H1 (cell line): ENCODE data around the gene FBXO5. TPM values are rescaled to one million over a fixed set of nuclear protein-coding genes. Genes with fewer than 3 reads are reported as not detected.

Experiments used
- CTCF ChIA-PET: fragments of 300-600 bp; sonication (Branson Sonifier 250); formaldehyde crosslinking; loops from one replicate; lab custom pipeline; 2021; ENCODE audit not compliant: partially characterized antibody; lab: Charles Lee
- POLR2A ChIA-PET: fragments of 300-600 bp; sonication (Branson Sonifier 250); formaldehyde crosslinking; loops from one replicate; lab custom pipeline; 2021; ENCODE audit warnings: inconsistent platforms; ENCODE audit not compliant: partially characterized antibody; lab: Charles Lee
- DNase-seq, 2 experiments: peaks; one replicate each; pipeline versions ENCODE4 v3.0.0 to v3.0.0-alpha.2; 2010 to 2022; ENCODE audit warnings: low spot score in 2 of 2, low read depth in 1 of 2, mixed read lengths in 1 of 2
- FAIRE-seq: peaks from 2 replicates; lab custom pipeline; 2011; peaks lifted over from hg19 to GRCh38; lab: Jason Lieb, UNC
- H2AFZ ChIP-seq: 2 replicates; pipeline ENCODE4 v1.8.1; 2012; ENCODE audit warnings: low read length, inconsistent platforms
- H2AK5ac ChIP-seq: 2 replicates; pipeline ENCODE4 v1.6.1; 2013; ENCODE audit warnings: low read depth, low read length
- H2BK120ac ChIP-seq: replicated peaks from 2 replicates; pipeline ENCODE3; 2013; ENCODE audit warnings: low read depth, low read length, inconsistent platforms
- H2BK12ac ChIP-seq: 2 replicates; pipeline ENCODE4 v1.6.1; 2013; ENCODE audit warnings: low read depth, low read length
- H2BK15ac ChIP-seq: 2 replicates; pipeline ENCODE4 v1.6.1; 2013; ENCODE audit warnings: low read length
- H2BK20ac ChIP-seq: 2 replicates; pipeline ENCODE4 v1.6.1; 2013; ENCODE audit warnings: low read length
- H2BK5ac ChIP-seq: 2 replicates; pipeline ENCODE4 v1.6.1; 2013; ENCODE audit warnings: low read depth, low read length
- H3K14ac ChIP-seq: 2 replicates; pipeline ENCODE4 v1.6.1; 2013; ENCODE audit warnings: inconsistent platforms; ENCODE audit not compliant: insufficient read length
- H3K18ac ChIP-seq: 2 replicates; pipeline ENCODE4 v1.6.1; 2013; ENCODE audit warnings: low read length; ENCODE audit errors: extremely low read depth
- H3K23ac ChIP-seq: 2 replicates; pipeline ENCODE4 v1.6.1; 2013; ENCODE audit warnings: inconsistent platforms; ENCODE audit not compliant: insufficient read length
- H3K23me2 ChIP-seq: 2 replicates; pipeline ENCODE4 v1.6.1; 2013; ENCODE audit warnings: low read depth, low read length
- H3K27ac ChIP-seq: 2 replicates; pipeline ENCODE4 v1.6.1; 2011; ENCODE audit warnings: low read depth, low read length, inconsistent platforms
- H3K27me3 ChIP-seq, 4 experiments: replicated peaks in 1 of 4; 1 replicate in 1 of 4; 2 replicates in 3 of 4; pipeline versions ENCODE4 v1.6.1 to v1.8.1; 2011 to 2013; ENCODE audit warnings: low read length in 3 of 4, mild to moderate bottlenecking in 3 of 4, inconsistent platforms in 2 of 4, mixed read lengths in 2 of 4, moderate library complexity in 1 of 4; ENCODE audit not compliant: control insufficient read depth in 3 of 4, insufficient read depth in 3 of 4; ENCODE audit errors: extremely low read depth in 1 of 4
- H3K36me3 ChIP-seq, 4 experiments: 2 replicates each; pipeline versions ENCODE4 v1.6.1 to v1.8.1; 2011 to 2013; ENCODE audit warnings: mild to moderate bottlenecking in 4 of 4, low read length in 3 of 4, moderate library complexity in 2 of 4, control low read depth in 1 of 4, inconsistent platforms in 1 of 4; ENCODE audit not compliant: insufficient read depth in 4 of 4, control insufficient read depth in 2 of 4
- H3K4ac ChIP-seq: replicated peaks from 2 replicates; pipeline ENCODE3; 2013; ENCODE audit warnings: low read length, low read depth, mixed read lengths, inconsistent platforms; ENCODE audit not compliant: insufficient read length
- H3K4me1 ChIP-seq, 4 experiments: replicated peaks in 1 of 4; 1 replicate in 1 of 4; 2 replicates in 3 of 4; pipeline versions ENCODE4 v1.6.1 to v1.8.1; 2011 to 2013; ENCODE audit warnings: low read length in 3 of 4, inconsistent platforms in 2 of 4, mixed read lengths in 1 of 4; ENCODE audit not compliant: insufficient read depth in 4 of 4, control insufficient read depth in 3 of 4
- H3K4me2 ChIP-seq, 2 experiments: 2 replicates each; pipeline versions ENCODE4 v1.6.1 to v1.8.1; 2011 to 2013; ENCODE audit warnings: low read depth in 2 of 2, low read length in 2 of 2, control low read depth in 1 of 2, inconsistent platforms in 1 of 2, mild to moderate bottlenecking in 1 of 2; ENCODE audit not compliant: insufficient read depth in 1 of 2
- H3K4me3 ChIP-seq, 4 experiments: fragments of 200-600, 300-600 bp in 1 of 4; sonication (generic), shearing (Covaris generic), sonication (Bioruptor Twin) in 1 of 4; 2 replicates each; pipeline versions ENCODE4 v1.5.1 to v1.8.1; 2011 to 2016; ENCODE audit warnings: low read length in 4 of 4, low read depth in 3 of 4, control low read depth in 2 of 4, inconsistent platforms in 2 of 4, mild to moderate bottlenecking in 2 of 4, mixed read lengths in 1 of 4, moderate library complexity in 1 of 4; ENCODE audit not compliant: insufficient read depth in 2 of 4; ENCODE audit errors: extremely low read depth in 1 of 4
- H3K56ac ChIP-seq: replicated peaks from 2 replicates; pipeline ENCODE3; 2013; ENCODE audit warnings: low read depth, mild to moderate bottlenecking, mixed read lengths, low read length, inconsistent platforms; ENCODE audit not compliant: insufficient read length
- H3K79me1 ChIP-seq: 2 replicates; pipeline ENCODE4 v1.6.1; 2013; ENCODE audit warnings: low read depth, low read length, control low read depth
- H3K79me2 ChIP-seq, 2 experiments: 2 replicates each; pipeline versions ENCODE4 v1.6.1 to v1.8.1; 2012 to 2013; ENCODE audit warnings: low read length in 2 of 2, mild to moderate bottlenecking in 2 of 2, inconsistent platforms in 1 of 2; ENCODE audit not compliant: insufficient read depth in 2 of 2, control insufficient read depth in 1 of 2
- H3K9ac ChIP-seq, 4 experiments: replicated peaks in 1 of 4; 1 replicate in 1 of 4; 2 replicates in 3 of 4; pipeline versions ENCODE4 v1.6.1 to v1.8.1; 2011 to 2013; ENCODE audit warnings: low read depth in 3 of 4, low read length in 3 of 4, control low read depth in 2 of 4, mild to moderate bottlenecking in 2 of 4, moderate library complexity in 2 of 4, inconsistent platforms in 1 of 4; ENCODE audit errors: extremely low read depth in 1 of 4
- H3K9me3 ChIP-seq, 2 experiments: 2 replicates each; pipeline versions ENCODE4 v1.6.1 to v1.8.1; 2012 to 2013; ENCODE audit warnings: mild to moderate bottlenecking in 2 of 2, moderate library complexity in 2 of 2, control low read depth in 1 of 2, inconsistent platforms in 1 of 2, low read depth in 1 of 2, low read length in 1 of 2, mixed read lengths in 1 of 2; ENCODE audit not compliant: insufficient read depth in 2 of 2
- H4K20me1 ChIP-seq, 2 experiments: replicated peaks in 1 of 2; 2 replicates each; pipeline versions ENCODE3 to v1.8.1; 2011 to 2013; ENCODE audit warnings: inconsistent platforms in 2 of 2, low read length in 2 of 2, mild to moderate bottlenecking in 1 of 2; ENCODE audit not compliant: insufficient read depth in 2 of 2, control insufficient read depth in 1 of 2
- H4K5ac ChIP-seq: 2 replicates; pipeline ENCODE4 v1.6.1; 2013; ENCODE audit warnings: low read length, low read depth, mixed read lengths, inconsistent platforms; ENCODE audit not compliant: insufficient read length
- H4K8ac ChIP-seq: 2 replicates; pipeline ENCODE4 v1.8.0; 2013; ENCODE audit warnings: mild to moderate bottlenecking, moderate library complexity, low read length, inconsistent platforms; ENCODE audit not compliant: insufficient read depth; ENCODE audit errors: extremely low read depth
- H4K91ac ChIP-seq: replicated peaks from 2 replicates; pipeline ENCODE3; 2013; ENCODE audit warnings: low read length, mixed read lengths, inconsistent platforms; ENCODE audit not compliant: insufficient read length
- CEBPB ChIP-seq: IDR thresholded peaks from 2 replicates; pipeline ENCODE4 v1.6.1; 2012; ENCODE audit warnings: low read depth, low read length
- CTBP2 ChIP-seq: IDR thresholded peaks from 2 replicates; pipeline ENCODE4 v1.7.0; 2011; ENCODE audit warnings: borderline replicate concordance, mild to moderate bottlenecking, moderate library complexity, mixed read lengths, low read length; ENCODE audit not compliant: insufficient read depth, insufficient read length
- GABPA ChIP-seq: IDR thresholded peaks from 2 replicates; pipeline ENCODE4 v1.6.1; 2011; ENCODE audit warnings: mild to moderate bottlenecking, low read length, moderate library complexity, borderline replicate concordance; ENCODE audit not compliant: insufficient read depth
- GTF2F1 ChIP-seq: IDR thresholded peaks from 2 replicates; pipeline ENCODE4 v1.6.1; 2012; ENCODE audit warnings: low read depth, low read length, improper control_type of control experiment, borderline replicate concordance
- PHF8 ChIP-seq: fragments of 200-600 bp; sonication (generic); conservative IDR thresholded peaks from 2 replicates; pipeline ENCODE4 v1.7.1; 2012; ENCODE audit warnings: low read depth, mild to moderate bottlenecking, inconsistent platforms, low read length, moderate library complexity
- SIX5 ChIP-seq: IDR thresholded peaks from 2 replicates; pipeline ENCODE4 v1.6.1; 2011; ENCODE audit warnings: mild to moderate bottlenecking, low read depth, low read length
- SRF ChIP-seq: IDR thresholded peaks from 2 replicates; pipeline ENCODE4 v1.6.1; 2011; ENCODE audit warnings: mild to moderate bottlenecking, low read depth, low read length, moderate library complexity
- YY1 ChIP-seq: IDR thresholded peaks from 2 replicates; pipeline ENCODE4 v1.6.1; 2011; ENCODE audit warnings: low read depth, mild to moderate bottlenecking, low read length
- WGBS, 2 experiments: shearing (Covaris generic) in 1 of 2; methylation state at CpG; one replicate each; pipeline versions ENCODE4 v1.1.6 to v1.1.7; 2013 to 2015; ENCODE audit warnings: low lambda C conversion rate in 2 of 2, mixed read lengths in 2 of 2, inconsistent platforms in 1 of 2, low coverage in 1 of 2, missing lambda C conversion rate in 1 of 2; ENCODE audit not compliant: insufficient replicate concordance in 2 of 2, insufficient coverage in 1 of 2, insufficient read length in 1 of 2; ENCODE audit errors: extremely low coverage in 1 of 2, missing lambda C conversion rate in 1 of 2; 5-methylcytosine and 5-hydroxymethylcytosine counted together
- polyA plus RNA-seq, 7 experiments: library from polyadenylated mRNA; depleted of rRNA in 3 of 7; stranded (reverse) in 5 of 7; unstranded in 2 of 7; fragments of >200 nt in 5 of 7; fragments of 200-250 nt in 2 of 7; gene quantifications; 1 replicate in 5 of 7; 2 replicates in 1 of 7; 4 replicates in 1 of 7; pipeline versions ENCODE4 v1.2.1 to v1.2.3, GENCODE V29; 2011 to 2013; ENCODE audit warnings: missing spikeins in 2 of 7, mixed read lengths in 2 of 7
- total RNA-seq: library from RNA; stranded (reverse); fragmentation: NEBNext Ultra II Directional; extraction: Animal tissue kit (Norgen Biotek cat#: 25700); gene quantifications from 2 replicates; pipeline ENCODE4 v1.2.1, GENCODE V29; 2021
- TF ChIP-seq, protein P1 (sequence below): IDR thresholded peaks from 2 replicates; pipeline ENCODE4 v1.6.1; 2012; ENCODE audit warnings: inconsistent platforms
- TF ChIP-seq, protein P2 (sequence below): IDR thresholded peaks from 2 replicates; pipeline ENCODE4 v1.6.1; 2011; ENCODE audit warnings: low read length, improper control_type of control experiment

FBXO5 gene
- total and polyA plus RNA-seq, 2 of the 8 experiments (the other 6 are each of a cell fraction or from before 2014, with no cell fraction given), result 13.7 to 55.1 TPM

GRCh38 chr6:153012856-153013255, 30.0 kb upstream of the FBXO5 start:
- POLR2A ChIA-PET, result no interaction called here
- WGBS, 2 experiments, result 91% methylated on average over 6 of the region's 6 CpGs; no CpG with 5 or more reads in 1 of the 2 experiments
- Histone ChIP-seq H2AK5ac (no peak overlapping the region), H4K20me1 (no peaks in the 10 kb centered on the region), H3K56ac (no peak overlapping the region), H3K4me2 (no peak overlapping the region), H3K27me3 (no peaks in the 10 kb centered on the region), H3K79me2 (no peaks in the 10 kb centered on the region), H3K23me2 (no peaks in the 10 kb centered on the region), H3K9ac (no peak overlapping the region), H3K27ac (no peak overlapping the region), H2BK20ac (no peak overlapping the region), H3K18ac (no peak overlapping the region), H3K9me3 (no peaks in the 10 kb centered on the region), H4K5ac (no peak overlapping the region), H3K36me3 (no peaks in the 10 kb centered on the region), H4K8ac (no peak overlapping the region), H3K23ac (no peak overlapping the region), H3K79me1 (no peaks in the 10 kb centered on the region), H2BK15ac (no peak overlapping the region), H3K4ac (no peak overlapping the region), H3K4me3 (no peak overlapping the region), H3K14ac (no peak overlapping the region), H2BK12ac (no peak overlapping the region), H4K91ac (no peak overlapping the region), H3K4me1 (no peaks in the 10 kb centered on the region), H2BK5ac (no peak overlapping the region), H2BK120ac (no peak overlapping the region), H2AFZ (no peak overlapping the region)
- DNase-seq (no peak), FAIRE-seq (no peak)
- CTCF ChIA-PET, result interaction anchor here (1.5 kb wide), 1 partner anchor 14 kb away, joined by 4 read pairs; no protein-coding TSS in a partner anchor
- TF ChIP-seq GABPA, result no peak
- no peak for TF ChIP-seq SRF
- no peak for TF ChIP-seq YY1
- TF ChIP-seq, protein P1, sequence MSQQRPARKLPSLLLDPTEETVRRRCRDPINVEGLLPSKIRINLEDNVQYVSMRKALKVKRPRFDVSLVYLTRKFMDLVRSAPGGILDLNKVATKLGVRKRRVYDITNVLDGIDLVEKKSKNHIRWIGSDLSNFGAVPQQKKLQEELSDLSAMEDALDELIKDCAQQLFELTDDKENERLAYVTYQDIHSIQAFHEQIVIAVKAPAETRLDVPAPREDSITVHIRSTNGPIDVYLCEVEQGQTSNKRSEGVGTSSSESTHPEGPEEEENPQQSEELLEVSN, result no peak
- TF ChIP-seq, protein P2, sequence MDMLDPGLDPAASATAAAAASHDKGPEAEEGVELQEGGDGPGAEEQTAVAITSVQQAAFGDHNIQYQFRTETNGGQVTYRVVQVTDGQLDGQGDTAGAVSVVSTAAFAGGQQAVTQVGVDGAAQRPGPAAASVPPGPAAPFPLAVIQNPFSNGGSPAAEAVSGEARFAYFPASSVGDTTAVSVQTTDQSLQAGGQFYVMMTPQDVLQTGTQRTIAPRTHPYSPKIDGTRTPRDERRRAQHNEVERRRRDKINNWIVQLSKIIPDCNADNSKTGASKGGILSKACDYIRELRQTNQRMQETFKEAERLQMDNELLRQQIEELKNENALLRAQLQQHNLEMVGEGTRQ, result no peak
- no peak for TF ChIP-seq GTF2F1
- TF ChIP-seq SIX5, result no peak
- no peak for TF ChIP-seq PHF8
- TF ChIP-seq CEBPB, result no peak
- no peak for TF ChIP-seq CTBP2
